ENCODE data around the gene IMPACT. TPM values are rescaled to one million over a fixed set of nuclear protein-coding genes. Genes with fewer than 3 reads are reported as not detected.

IMPACT gene
- polyA plus RNA-seq, 2 of the 4 experiments (the other 2 are of a cell fraction), result 10.9 to 27.1 TPM

DNA sequence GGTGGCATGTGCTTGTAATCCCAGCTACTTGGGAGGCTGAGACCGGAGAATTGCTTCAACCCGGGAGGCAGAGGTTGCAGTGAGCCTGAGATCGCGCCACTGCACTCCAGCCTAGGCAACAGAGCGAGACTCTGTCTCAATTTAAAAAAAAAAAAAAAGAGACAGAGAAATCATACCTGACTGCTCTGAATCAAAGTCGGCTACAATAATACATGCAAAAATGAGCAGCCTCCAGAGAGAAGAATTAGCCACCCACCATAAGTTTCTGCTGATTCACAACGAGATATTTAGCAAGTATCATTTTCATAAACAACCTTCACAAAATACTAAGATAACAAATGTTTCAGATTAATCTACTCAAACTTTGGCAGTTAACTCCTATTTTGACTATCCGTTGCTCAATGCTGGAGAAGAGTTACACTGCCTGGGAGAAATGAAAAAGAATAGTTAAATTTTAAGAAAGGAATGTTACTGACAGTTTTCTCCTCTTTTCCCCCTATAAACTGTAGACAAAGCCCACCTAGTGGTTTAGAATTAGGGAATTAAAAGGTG is 30.3 kb upstream of the IMPACT start:
- Histone ChIP-seq H3K27ac (no peak overlapping the region; a peak in 1 of 6 replicates), H3K9me3 (no peaks in the 10 kb centered on the region), H3K4me2 (peak overlapping the region; percentile 96), H3K4me3 (peak overlapping the region; percentile 72; the same call in 2 of the 3 replicates), H3K4me1 (peaks cover 16% of the 10 kb centered on the region; the same call in 2 of the 3 replicates)
- CTCF ChIA-PET, result no interaction called here
- TF ChIP-seq MAZ (IDR thresholded peaks at IDR 0.05; ENCODE audit: borderline replicate concordance, low read depth, low read length) (no peak), SMC3 (IDR thresholded peaks at IDR 0.05) (no peak)
- DNase-seq (ENCODE audit: low read depth in 1 of 2, low spot score in 1 of 2), result no peak
- FAIRE-seq, result no peak
- no peak for ATAC-seq
- POLR2A ChIA-PET, result interaction anchor here (0.6 kb wide), 1 partner anchor 37 kb away, joined by 4 read pairs; no protein-coding TSS in a partner anchor
- 84% methylated on average over 8 of the region's 8 CpGs for WGBS (ENCODE audit: missing lambda C conversion rate)

DNA sequence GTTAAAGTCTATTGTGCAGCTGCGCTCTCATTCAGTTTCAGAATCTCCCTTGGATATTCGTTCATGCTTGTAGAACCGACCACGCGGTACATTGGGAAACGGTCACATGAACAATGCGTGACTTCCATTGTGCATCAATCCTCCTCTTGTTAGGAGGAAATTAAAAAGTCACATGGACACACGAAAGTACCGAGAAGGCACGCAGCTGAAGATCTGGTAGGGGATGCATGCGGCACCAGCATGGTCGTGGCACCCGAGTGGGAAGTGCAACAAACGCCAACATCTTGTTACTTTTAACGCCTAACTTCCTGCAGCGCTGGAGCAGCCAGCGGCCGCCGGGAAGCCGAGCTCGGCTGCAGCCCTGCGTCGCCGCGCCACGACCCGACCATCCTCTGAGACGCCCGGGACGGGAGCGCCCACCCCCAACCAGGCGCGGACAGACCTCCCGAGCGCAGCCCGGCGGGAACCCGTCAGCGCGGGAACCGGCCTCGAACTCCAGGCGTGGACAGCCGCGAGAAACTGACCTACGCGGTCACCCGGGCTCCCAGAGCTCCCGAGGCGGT is 29.3 kb upstream of the IMPACT start:
- FAIRE-seq (no peak), DNase-seq (ENCODE audit: low read depth in 1 of 2, low spot score in 1 of 2) (peak; percentile 33 to 68), ATAC-seq (peak; percentile 74 to 76)
- peak overlapping the region; percentile 96 for H3K4me2 ChIP-seq
- H3K4me1 ChIP-seq, result peaks cover 16% of the 10 kb centered on the region; the same call in 2 of the 3 replicates
- POLR2A ChIA-PET, result interaction anchor here (0.7 to 2.1 kb wide), 6 partner anchors 8 to 258 kb away, joined by 3 to 13 read pairs (median 4); partner anchors contain the start of genes CABYR and IMPACT
- H3K4me3 ChIP-seq, result peak overlapping the region; percentile 72
- WGBS (ENCODE audit: missing lambda C conversion rate), result 3% methylated on average over 13 of the region's 50 CpGs
- CTCF ChIA-PET, result interaction anchor here (1.8 kb wide), 1 partner anchor 37 kb away, joined by 5 read pairs; no protein-coding TSS in a partner anchor
- no peaks in the 10 kb centered on the region for H3K9me3 ChIP-seq
- TF ChIP-seq FOSB (CRISPR knock-in tag; IDR thresholded peaks at IDR 0.05) (no peak), ZFP36 (IDR thresholded peaks at IDR 0.05; ENCODE audit: borderline replicate concordance, partially characterized antibody) (no peak), RAD21 (conservative IDR thresholded peaks at IDR 0.05 in 1 of 2, IDR thresholded peaks at IDR 0.05 in 1 of 2) (no peak), CHD4 (IDR thresholded peaks at IDR 0.05; ENCODE audit: borderline replicate concordance) (no peak), RNF2 (IDR thresholded peaks at IDR 0.05; ENCODE audit: borderline replicate concordance, low read depth) (peak; percentile 73; the same call in 1 of the 2 replicates), PHF8 (IDR thresholded peaks at IDR 0.05; ENCODE audit: borderline replicate concordance, low read depth) (peak; percentile 69; the same call in 1 of the 2 replicates), HEYL (CRISPR knock-in tag; IDR thresholded peaks at IDR 0.05) (no peak)
- TF ChIP-seq, protein P1, sequence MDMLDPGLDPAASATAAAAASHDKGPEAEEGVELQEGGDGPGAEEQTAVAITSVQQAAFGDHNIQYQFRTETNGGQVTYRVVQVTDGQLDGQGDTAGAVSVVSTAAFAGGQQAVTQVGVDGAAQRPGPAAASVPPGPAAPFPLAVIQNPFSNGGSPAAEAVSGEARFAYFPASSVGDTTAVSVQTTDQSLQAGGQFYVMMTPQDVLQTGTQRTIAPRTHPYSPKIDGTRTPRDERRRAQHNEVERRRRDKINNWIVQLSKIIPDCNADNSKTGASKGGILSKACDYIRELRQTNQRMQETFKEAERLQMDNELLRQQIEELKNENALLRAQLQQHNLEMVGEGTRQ (IDR thresholded peaks at IDR 0.05), result peak; percentile 88
- TF ChIP-seq, protein P2, sequence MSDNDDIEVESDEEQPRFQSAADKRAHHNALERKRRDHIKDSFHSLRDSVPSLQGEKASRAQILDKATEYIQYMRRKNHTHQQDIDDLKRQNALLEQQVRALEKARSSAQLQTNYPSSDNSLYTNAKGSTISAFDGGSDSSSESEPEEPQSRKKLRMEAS (IDR thresholded peaks at IDR 0.05), result peak; percentile 81
- TF ChIP-seq, protein P3, sequence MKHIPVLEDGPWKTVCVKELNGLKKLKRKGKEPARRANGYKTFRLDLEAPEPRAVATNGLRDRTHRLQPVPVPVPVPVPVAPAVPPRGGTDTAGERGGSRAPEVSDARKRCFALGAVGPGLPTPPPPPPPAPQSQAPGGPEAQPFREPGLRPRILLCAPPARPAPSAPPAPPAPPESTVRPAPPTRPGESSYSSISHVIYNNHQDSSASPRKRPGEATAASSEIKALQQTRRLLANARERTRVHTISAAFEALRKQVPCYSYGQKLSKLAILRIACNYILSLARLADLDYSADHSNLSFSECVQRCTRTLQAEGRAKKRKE (CRISPR knock-in tag; IDR thresholded peaks at IDR 0.05; ENCODE audit: low read depth), result 0 out of 2 replicates have a peak, but pooled peaks have one; percentile 22
- TF ChIP-seq, protein P4, sequence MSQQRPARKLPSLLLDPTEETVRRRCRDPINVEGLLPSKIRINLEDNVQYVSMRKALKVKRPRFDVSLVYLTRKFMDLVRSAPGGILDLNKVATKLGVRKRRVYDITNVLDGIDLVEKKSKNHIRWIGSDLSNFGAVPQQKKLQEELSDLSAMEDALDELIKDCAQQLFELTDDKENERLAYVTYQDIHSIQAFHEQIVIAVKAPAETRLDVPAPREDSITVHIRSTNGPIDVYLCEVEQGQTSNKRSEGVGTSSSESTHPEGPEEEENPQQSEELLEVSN (IDR thresholded peaks at IDR 0.05; ENCODE audit: borderline replicate concordance, low read depth), result peak; percentile 92
- H3K27ac ChIP-seq, result peak overlapping the region; percentile 78 to 91

DNA sequence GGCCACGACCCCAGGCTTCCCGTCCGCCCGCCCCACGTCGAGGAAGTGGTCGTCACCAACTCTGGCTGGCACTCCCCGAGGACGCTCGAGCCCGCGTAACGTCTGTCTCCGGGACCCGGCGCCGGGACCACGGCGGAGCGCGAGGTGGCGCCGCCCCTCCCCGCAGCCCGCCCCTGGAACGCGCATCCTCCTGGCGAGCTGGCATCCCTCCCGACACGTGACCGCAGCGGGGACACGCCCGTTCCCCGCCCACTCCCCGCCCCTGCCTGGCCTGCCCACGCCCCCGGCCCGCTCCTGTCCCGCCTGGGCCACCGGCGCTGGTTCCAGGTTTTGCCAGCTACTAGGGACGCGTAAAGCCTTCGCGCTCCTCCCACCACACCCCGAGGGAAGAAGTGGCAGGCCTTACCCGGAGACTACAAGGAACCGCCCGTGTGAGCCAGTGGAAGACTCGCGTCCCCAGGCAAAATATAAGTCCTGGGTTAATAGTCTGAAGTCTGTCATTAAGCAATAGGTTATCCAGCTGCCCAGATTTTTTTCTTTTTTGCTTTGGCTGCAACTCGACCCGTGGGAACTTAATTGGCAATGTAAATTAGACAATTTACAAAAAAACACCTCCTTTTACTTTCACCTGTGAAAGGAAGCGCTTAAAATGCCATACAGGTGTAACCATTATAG is 28.6 kb upstream of the IMPACT start, which contains the start of gene OSBPL1A:
Gene OSBPL1A, minus strand, starts transcription at position 131 of the 675 bp plus-strand sequence. CDS start 20,291 bp downstream, outside the sequence.
- ChIA-PET CTCF (interaction anchor here (1.8 kb wide), 1 partner anchor 36 kb away, joined by 5 read pairs; no protein-coding TSS in a partner anchor), POLR2A (interaction anchor here (0.7 to 2.1 kb wide), 8 partner anchors 9 to 259 kb away, joined by 3 to 13 read pairs (median 4); partner anchors contain the start of genes CABYR and IMPACT)
- ATAC-seq, result peak; percentile 93 to 94
- 24% methylated on average over 5 of the region's 55 CpGs for WGBS (ENCODE audit: missing lambda C conversion rate)
- peak; percentile 69 to 86 for DNase-seq (ENCODE audit: low read depth in 1 of 2, low spot score in 1 of 2)
- peak within 1 kb of the TSS; percentile 72 for H3K4me3 ChIP-seq
- H3K27ac ChIP-seq, result peak within 1 kb of the TSS; percentile 78 to 91
- H3K4me1 ChIP-seq, result peaks cover 16% of the 10 kb centered on the region; the same call in 2 of the 3 replicates
- no peaks in the 10 kb centered on the region for H3K9me3 ChIP-seq
- H3K4me2 ChIP-seq, result peak within 1 kb of the TSS; percentile 96
- no peak for FAIRE-seq
- TF ChIP-seq MAFK (IDR thresholded peaks at IDR 0.05; ENCODE audit: partially characterized antibody) (no peak), POLR2A (IDR thresholded peaks at IDR 0.05; ENCODE audit: low read length) (peak; percentile 50), HOXB13 (CRISPR knock-in tag; IDR thresholded peaks at IDR 0.05; ENCODE audit: low read depth) (no peak), CBX2 (IDR thresholded peaks at IDR 0.05; ENCODE audit: borderline replicate concordance, low read depth) (no peak), KDM5A (IDR thresholded peaks at IDR 0.05) (no peak), RARB (CRISPR knock-in tag; IDR thresholded peaks at IDR 0.05) (no peak), NPAS2 (CRISPR knock-in tag; IDR thresholded peaks at IDR 0.05; ENCODE audit: borderline replicate concordance) (no peak), HOXB5 (CRISPR knock-in tag; IDR thresholded peaks at IDR 0.05) (no peak), BHLHE40 (IDR thresholded peaks at IDR 0.05; ENCODE audit: low read depth, low read length) (0 out of 2 replicates have a peak, but pooled peaks have one; percentile 9), ZC3H11A (IDR thresholded peaks at IDR 0.05) (no peak), MAZ (IDR thresholded peaks at IDR 0.05; ENCODE audit: borderline replicate concordance, low read depth, low read length) (no peak), JUNB (IDR thresholded peaks at IDR 0.05) (no peak), TFCP2L1 (CRISPR knock-in tag; IDR thresholded peaks at IDR 0.05) (no peak), HDAC2 (IDR thresholded peaks at IDR 0.05) (no peak)
- TF ChIP-seq, protein P5, sequence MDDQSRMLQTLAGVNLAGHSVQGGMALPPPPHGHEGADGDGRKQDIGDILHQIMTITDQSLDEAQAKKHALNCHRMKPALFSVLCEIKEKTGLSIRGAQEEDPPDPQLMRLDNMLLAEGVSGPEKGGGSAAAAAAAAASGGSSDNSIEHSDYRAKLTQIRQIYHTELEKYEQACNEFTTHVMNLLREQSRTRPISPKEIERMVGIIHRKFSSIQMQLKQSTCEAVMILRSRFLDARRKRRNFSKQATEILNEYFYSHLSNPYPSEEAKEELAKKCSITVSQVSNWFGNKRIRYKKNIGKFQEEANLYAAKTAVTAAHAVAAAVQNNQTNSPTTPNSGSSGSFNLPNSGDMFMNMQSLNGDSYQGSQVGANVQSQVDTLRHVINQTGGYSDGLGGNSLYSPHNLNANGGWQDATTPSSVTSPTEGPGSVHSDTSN (IDR thresholded peaks at IDR 0.05), result no peak
- TF ChIP-seq, protein P3 (CRISPR knock-in tag; IDR thresholded peaks at IDR 0.05; ENCODE audit: low read depth), result no peak
